B cell (primary cell): ENCODE data around the gene RHOG.

ENCODE experiments used
- CTCF ChIP-seq: fragments of 200-600 bp; IDR thresholded peaks from one replicate; pipeline ENCODE4 v1.8.0; 2022; ENCODE audit warnings: antibody characterized with exemption, mild to moderate bottlenecking
- EZH2 ChIP-seq: IDR thresholded peaks from 2 replicates; pipeline ENCODE4 v1.6.1; 2012; ENCODE audit warnings: borderline replicate concordance, low read depth, mild to moderate bottlenecking, moderate library complexity, low read length; ENCODE audit not compliant: insufficient read depth, poor library complexity, severe bottlenecking

- TF ChIP-seq CTCF (no peak), EZH2 (no peak)
These were observed 44.4 kb downstream of the RHOG start for GRCh38 chr11:3796346-3796745.
